ENCODE data around the gene TNS1. TPM values are rescaled to one million over a fixed set of nuclear protein-coding genes. Genes with fewer than 3 reads are reported as not detected.
A peak's percentile ranks its signal among the peaks of the same experiment; 100 is the strongest.

TNS1 gene
- polyA plus RNA-seq, 3 donors: 0.26 to 1.6 (median 1.5) TPM

DNA sequence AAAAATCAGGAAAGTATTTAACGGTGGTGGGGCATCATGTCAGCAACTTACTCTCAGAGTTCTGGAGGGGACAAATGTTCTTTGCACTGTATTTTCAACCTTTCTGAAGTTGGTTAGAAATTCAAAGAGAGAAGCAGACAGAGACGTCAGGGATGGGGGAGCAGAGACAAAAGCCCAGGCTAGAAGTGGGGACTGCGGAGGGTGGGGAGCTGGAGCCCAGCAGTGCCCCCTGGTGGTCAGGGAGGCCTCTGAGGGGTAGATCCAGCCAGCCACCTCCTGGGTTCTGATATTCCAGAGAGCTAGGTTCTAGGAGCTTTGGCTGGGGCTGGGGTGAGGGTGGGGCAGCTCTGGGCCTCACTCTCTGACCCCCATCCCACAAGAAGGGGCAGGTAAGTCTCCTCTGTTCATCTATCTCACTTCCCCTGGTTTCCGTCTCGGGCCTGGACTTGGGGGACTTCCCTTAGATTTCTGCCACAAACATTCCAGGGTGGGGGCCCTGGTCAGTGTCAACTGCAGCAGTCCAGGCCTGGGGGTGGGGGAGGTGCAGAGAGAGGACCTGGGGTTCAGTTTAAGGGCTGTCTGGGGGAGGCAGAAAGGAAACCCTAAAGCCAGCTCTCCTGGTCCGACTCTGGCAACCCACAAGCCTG lies 8.9 kb downstream of the TNS1 start:
- Histone ChIP-seq H3K27me3 (ENCODE audit: control insufficient read depth in 2 of 2, insufficient read depth in 2 of 2, low read length in 2 of 2) (no peaks in the 10 kb centered on the region), H3K4me2 (replicated peaks; ENCODE audit: extremely low read depth, low read length, poor library complexity, severe bottlenecking) (no peak overlapping the region), H3K4me1 (ENCODE audit: control insufficient read depth in 1 of 2, insufficient read depth in 2 of 2, low read length in 2 of 2) (peaks cover 13 to 24% of the 10 kb centered on the region in 2 donors), H3K79me2 (ENCODE audit: insufficient read depth, low read length) (peaks cover 3% of the 10 kb centered on the region), H3K27ac (ENCODE audit: low read depth in 1 of 2, low read length in 2 of 2) (no peak overlapping the region), H3K4me3 (replicated peaks in 1 of 3; ENCODE audit: low read depth in 2 of 3, low read length in 3 of 3) (no peak overlapping the region), H2AFZ (ENCODE audit: insufficient read depth, low read depth, low read length, poor library complexity, severe bottlenecking) (no peak overlapping the region), H4K20me1 (ENCODE audit: insufficient read depth, low read length) (no peaks in the 10 kb centered on the region), H3K36me3 (replicated peaks in 1 of 2; ENCODE audit: control insufficient read depth in 1 of 2, insufficient read depth in 2 of 2, low read length in 2 of 2) (no peaks in the 10 kb centered on the region), H3K9me3 (replicated peaks in 1 of 2; ENCODE audit: control insufficient read depth in 1 of 2, insufficient read depth in 1 of 2, low read length in 2 of 2) (no peaks in the 10 kb centered on the region), H3K9ac (ENCODE audit: insufficient read depth, low read length, poor library complexity, severe bottlenecking) (no peak overlapping the region)
- Mint-ChIP-seq H3K9me3 (no peaks in the 10 kb centered on the region), H3K36me3 (peaks cover 0 to 5% of the 10 kb centered on the region in 2 donors), H3K4me3 (no peak overlapping the region), H3K4me1 (peaks cover 17% of the 10 kb centered on the region), H3K27ac (peak overlapping the region in 1 of 7 donors; percentile 42), H3K27me3 (ENCODE audit: low read depth in 3 of 3) (no peaks in the 10 kb centered on the region)
- peak; percentile 90 for TF ChIP-seq CTCF (IDR thresholded peaks at IDR 0.05)
- intact Hi-C loops (cut with micrococcal nuclease): no loop called here
- 47% methylated on average over 3 of the region's 6 CpGs for WGBS (ENCODE audit: insufficient coverage)
- peak; percentile 54 to 66 (median 64) for DNase-seq

- Histone ChIP-seq H3K27ac (ENCODE audit: low read depth in 1 of 2, low read length in 2 of 2) (no peak overlapping the region), H2AFZ (ENCODE audit: insufficient read depth, low read depth, low read length, poor library complexity, severe bottlenecking) (no peak overlapping the region), H3K4me3 (replicated peaks in 1 of 3; ENCODE audit: low read depth in 2 of 3, low read length in 3 of 3) (no peak overlapping the region), H3K79me2 (ENCODE audit: insufficient read depth, low read length) (no peaks in the 10 kb centered on the region), H3K9ac (ENCODE audit: insufficient read depth, low read length, poor library complexity, severe bottlenecking) (no peak overlapping the region), H3K27me3 (ENCODE audit: control insufficient read depth in 2 of 2, insufficient read depth in 2 of 2, low read length in 2 of 2) (no peaks in the 10 kb centered on the region), H3K4me2 (replicated peaks; ENCODE audit: extremely low read depth, low read length, poor library complexity, severe bottlenecking) (no peak overlapping the region), H3K4me1 (ENCODE audit: control insufficient read depth in 1 of 2, insufficient read depth in 2 of 2, low read length in 2 of 2) (peaks cover 13 to 22% of the 10 kb centered on the region in 2 donors), H4K20me1 (ENCODE audit: insufficient read depth, low read length) (no peaks in the 10 kb centered on the region), H3K9me3 (replicated peaks in 1 of 2; ENCODE audit: control insufficient read depth in 1 of 2, insufficient read depth in 1 of 2, low read length in 2 of 2) (no peaks in the 10 kb centered on the region), H3K36me3 (replicated peaks in 1 of 2; ENCODE audit: control insufficient read depth in 1 of 2, insufficient read depth in 2 of 2, low read length in 2 of 2) (no peaks in the 10 kb centered on the region)
- Mint-ChIP-seq H3K36me3 (peaks cover 0 to 5% of the 10 kb centered on the region in 2 donors), H3K4me1 (peaks cover 19% of the 10 kb centered on the region), H3K27me3 (ENCODE audit: low read depth in 3 of 3) (no peaks in the 10 kb centered on the region), H3K4me3 (no peak overlapping the region), H3K27ac (no peak overlapping the region), H3K9me3 (no peaks in the 10 kb centered on the region)
- peak in 2 of 3 donors; percentile 37 to 68 for DNase-seq
- 79% methylated on average over 4 of the region's 6 CpGs for WGBS (ENCODE audit: insufficient coverage)
- intact Hi-C loops (cut with micrococcal nuclease): no loop called here
- TF ChIP-seq CTCF (IDR thresholded peaks at IDR 0.05): no peak
These were observed 9.7 kb downstream of the TNS1 start for GRCh38 chr2:217993138-217993537.

Measured in CD14-positive monocyte (primary cell).